GM15510 (cell line): ENCODE data around the gene XIST.

ENCODE experiments used
- POLR2A ChIP-seq: IDR thresholded peaks from 3 replicates; pipeline ENCODE4 v1.6.1; 2011; ENCODE audit warnings: borderline replicate concordance; ENCODE audit not compliant: insufficient read length; ENCODE audit errors: extremely low read depth

Gene XIST

GRCh38 chrX:73822775-73823174 lies 29.7 kb downstream of the XIST start:
- TF ChIP-seq POLR2A: no peak

GRCh38 chrX:73821921-73822559 lies 30.5 kb downstream of the XIST start:
- no peak for TF ChIP-seq POLR2A

DNA sequence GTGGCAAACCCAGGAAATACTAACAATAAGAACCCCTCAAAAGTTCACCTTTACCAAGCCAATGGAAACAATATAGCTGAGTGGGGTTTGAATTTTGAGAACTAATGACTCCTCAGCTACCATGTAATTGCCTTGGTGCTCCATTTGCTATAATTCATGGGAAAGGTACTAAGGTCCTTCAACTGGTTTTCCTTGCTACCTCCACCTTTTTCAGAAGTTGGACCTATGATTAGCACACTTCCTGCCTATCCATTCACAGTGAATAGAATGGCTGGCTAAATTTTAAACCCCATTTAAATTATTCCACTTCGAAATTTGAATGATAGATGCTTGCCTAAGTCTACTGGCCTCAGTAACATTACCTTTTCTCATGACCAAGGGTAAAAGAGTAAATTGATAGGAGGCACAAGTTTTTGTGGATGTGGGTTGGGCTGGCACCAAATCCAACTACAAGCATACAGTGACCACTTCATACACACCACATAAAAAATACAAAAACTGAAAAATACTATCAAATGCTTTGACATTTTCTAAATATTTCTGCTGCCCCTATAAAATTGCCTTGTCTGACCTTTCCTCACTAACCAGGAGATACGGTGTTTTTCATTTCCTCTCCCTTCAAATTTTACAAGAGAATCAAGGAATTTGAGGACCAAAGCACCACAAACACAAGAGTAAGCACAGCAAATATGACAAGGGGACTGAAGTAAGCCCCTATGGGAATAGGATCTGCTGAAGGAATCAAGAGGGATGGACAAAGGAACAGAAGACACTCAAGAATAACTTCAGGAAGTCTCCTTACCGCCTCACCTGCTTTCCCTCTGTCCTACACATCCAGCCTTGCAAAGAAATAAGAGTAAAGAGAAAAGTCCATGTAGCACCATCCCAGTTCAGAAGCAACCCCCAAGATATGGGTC lies 34.1 kb downstream of the XIST start:
- TF ChIP-seq POLR2A: no peak

DNA sequence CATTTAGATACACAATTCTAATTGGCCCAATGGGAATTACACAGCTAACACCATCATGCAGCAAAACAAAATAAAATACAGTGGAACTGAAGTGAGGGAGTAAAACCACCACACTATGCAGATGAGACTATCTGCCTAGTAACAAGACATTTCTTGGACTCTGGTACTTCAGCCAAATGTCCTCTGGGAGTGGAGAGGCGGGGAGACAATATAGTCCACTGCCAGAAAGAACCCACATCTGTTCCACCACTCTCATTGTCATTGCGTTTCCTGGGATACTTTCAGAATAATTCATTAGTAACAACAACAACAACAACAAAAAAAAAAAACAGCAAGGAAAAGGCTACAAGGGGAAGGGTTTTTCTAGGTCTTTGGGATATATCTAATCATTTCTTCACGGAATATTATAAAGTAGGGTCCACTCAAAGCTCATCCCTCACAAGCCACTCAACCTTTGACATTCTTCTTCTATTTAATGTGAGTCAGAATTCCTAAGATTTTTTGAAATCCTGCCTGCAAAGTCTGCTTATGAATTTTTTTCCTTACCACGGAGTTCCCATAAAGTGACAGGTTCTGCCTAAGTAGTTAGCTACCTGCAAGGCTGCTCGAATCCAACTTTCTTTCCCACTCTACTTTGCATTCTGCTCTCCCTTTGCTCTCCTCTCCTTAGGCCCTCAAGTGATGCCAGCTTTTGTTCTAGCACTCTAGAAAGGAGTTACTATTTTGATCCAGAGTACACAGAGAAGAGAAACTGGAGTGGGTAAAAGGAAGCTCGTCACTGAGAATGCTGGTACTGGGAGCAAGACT lies 34.9 kb downstream of the XIST start:
- no peak for TF ChIP-seq POLR2A

DNA sequence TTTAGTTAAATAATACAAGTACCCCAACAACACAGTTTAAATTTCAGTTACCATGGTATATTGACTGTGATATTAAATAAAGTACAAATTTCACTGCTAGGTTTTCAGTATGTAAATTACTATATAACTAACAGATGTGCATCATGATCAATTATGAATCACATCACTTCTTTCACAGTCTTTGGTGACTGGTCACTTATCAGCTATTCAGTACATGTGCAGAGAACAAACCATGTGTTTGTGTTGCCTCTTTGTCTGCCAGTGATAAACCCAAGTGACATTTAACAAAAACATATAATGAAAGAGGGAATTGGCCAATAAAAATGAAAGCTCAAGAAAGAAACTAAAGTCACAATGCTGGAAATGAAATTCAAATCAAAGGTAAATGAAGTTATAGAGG lies 40.3 kb downstream of the XIST start:
- no peak for TF ChIP-seq POLR2A

DNA sequence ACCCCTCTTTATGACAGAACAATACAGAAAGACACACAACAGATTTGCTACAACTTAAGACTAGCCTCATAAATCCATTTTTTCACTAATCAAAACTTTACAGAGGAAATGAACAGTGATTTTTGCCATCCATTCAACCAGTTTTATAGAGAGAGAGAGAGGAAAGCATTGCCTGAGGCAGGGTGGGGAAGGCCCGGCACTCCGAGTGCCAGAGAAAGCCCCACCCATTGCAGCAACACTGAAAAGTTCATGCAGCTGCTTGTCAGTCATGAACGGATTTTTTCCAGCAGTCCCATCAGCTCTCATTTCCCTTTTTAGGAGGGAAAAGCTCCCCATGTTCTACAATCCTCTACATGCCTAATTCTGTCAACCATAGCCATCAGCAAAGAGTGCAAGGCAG lies 52.6 kb downstream of the XIST start:
- no peak for TF ChIP-seq POLR2A

DNA sequence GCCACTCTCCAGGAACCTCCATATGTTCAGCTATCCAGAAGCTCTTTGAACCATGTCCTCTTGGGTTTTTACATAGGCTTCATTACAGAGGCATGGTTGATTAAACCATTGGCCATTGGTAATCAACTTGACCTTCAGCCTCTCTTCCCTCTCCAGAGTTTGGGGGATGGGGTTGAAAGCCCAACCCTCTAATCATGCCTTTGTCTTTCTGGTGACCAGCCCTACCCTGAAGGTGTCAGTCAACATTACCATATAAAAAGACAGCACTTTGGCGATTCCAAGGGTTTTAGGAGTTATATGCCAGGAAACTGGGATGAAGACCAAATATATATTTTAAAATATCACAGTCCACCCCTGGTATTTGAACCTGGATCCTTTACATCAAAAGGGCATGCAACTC lies 67.0 kb downstream of the XIST start:
- TF ChIP-seq POLR2A: no peak
